Measurements from ENCODE around the gene ASB18.

DNA sequence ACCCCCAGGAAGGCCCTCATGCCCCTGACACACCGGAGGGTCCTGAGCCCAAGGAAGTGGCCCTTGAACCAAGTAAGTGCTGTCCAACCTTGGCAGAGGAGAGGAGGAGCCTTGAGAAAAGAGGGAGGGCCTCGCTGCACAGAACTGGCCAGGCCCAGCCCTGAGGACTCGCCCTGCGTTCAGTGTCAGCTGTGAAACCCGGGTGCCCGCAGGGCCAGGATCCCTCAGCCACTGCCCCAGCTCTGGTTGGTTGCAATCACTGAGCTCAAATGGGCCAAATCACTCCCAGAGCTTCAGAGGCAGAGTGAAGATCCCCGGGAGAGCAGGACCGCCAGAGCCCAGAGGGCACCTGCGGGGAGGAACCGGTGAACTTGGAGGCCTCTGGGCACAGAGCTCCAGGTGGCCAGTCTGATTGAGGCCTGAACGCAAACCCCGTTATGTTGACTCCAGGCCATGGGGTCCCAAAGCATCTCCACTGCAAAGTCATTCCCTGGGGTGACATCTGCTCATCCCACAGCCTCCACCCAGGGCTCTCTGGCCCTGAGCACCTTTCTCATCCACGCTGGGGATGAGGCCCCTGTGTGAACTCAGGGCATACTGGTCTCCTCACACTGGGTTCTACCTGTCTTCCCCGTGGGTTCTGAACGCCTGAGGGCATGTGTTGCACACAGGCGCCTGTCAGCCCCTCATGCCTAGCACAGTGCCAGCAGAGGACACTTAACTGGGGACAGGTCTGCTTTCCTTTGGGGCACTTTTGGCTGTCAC is 107.9 kb downstream of the ASB18 start:
- TF ChIP-seq, protein P1, sequence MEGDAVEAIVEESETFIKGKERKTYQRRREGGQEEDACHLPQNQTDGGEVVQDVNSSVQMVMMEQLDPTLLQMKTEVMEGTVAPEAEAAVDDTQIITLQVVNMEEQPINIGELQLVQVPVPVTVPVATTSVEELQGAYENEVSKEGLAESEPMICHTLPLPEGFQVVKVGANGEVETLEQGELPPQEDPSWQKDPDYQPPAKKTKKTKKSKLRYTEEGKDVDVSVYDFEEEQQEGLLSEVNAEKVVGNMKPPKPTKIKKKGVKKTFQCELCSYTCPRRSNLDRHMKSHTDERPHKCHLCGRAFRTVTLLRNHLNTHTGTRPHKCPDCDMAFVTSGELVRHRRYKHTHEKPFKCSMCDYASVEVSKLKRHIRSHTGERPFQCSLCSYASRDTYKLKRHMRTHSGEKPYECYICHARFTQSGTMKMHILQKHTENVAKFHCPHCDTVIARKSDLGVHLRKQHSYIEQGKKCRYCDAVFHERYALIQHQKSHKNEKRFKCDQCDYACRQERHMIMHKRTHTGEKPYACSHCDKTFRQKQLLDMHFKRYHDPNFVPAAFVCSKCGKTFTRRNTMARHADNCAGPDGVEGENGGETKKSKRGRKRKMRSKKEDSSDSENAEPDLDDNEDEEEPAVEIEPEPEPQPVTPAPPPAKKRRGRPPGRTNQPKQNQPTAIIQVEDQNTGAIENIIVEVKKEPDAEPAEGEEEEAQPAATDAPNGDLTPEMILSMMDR (IDR thresholded peaks at IDR 0.05 in 2 of 3, conservative IDR thresholded peaks at IDR 0.05 in 1 of 3; ENCODE audit: borderline replicate concordance in 1 of 3, insufficient read depth in 1 of 3, low read depth in 2 of 3, low read length in 2 of 3) = no peak
- TF ChIP-seq POLR2AphosphoS5 (IDR thresholded peaks at IDR 0.05; ENCODE audit: low read depth, low read length) (no peak), CEBPB (IDR thresholded peaks at IDR 0.05; ENCODE audit: low read depth) (no peak), EZH2 (IDR thresholded peaks at IDR 0.05) (no peak), RAD21 (IDR thresholded peaks at IDR 0.05; ENCODE audit: low read depth) (no peak), SIN3A (IDR thresholded peaks at IDR 0.05; ENCODE audit: low read depth) (no peak), YY1 (IDR thresholded peaks at IDR 0.05; ENCODE audit: extremely low read depth, insufficient replicate concordance, low read depth, low read length) (no peak), CBX3 (IDR thresholded peaks at IDR 0.05; ENCODE audit: low read depth) (no peak), EZH2phosphoT487 (IDR thresholded peaks at IDR 0.05; ENCODE audit: borderline replicate concordance) (no peak), POLR2A (IDR thresholded peaks at IDR 0.05; ENCODE audit: borderline replicate concordance, extremely low read depth, insufficient read depth, insufficient read length) (no peak), EGR1 (IDR thresholded peaks at IDR 0.05; ENCODE audit: low read depth) (no peak)
- TF ChIP-seq, protein P2, sequence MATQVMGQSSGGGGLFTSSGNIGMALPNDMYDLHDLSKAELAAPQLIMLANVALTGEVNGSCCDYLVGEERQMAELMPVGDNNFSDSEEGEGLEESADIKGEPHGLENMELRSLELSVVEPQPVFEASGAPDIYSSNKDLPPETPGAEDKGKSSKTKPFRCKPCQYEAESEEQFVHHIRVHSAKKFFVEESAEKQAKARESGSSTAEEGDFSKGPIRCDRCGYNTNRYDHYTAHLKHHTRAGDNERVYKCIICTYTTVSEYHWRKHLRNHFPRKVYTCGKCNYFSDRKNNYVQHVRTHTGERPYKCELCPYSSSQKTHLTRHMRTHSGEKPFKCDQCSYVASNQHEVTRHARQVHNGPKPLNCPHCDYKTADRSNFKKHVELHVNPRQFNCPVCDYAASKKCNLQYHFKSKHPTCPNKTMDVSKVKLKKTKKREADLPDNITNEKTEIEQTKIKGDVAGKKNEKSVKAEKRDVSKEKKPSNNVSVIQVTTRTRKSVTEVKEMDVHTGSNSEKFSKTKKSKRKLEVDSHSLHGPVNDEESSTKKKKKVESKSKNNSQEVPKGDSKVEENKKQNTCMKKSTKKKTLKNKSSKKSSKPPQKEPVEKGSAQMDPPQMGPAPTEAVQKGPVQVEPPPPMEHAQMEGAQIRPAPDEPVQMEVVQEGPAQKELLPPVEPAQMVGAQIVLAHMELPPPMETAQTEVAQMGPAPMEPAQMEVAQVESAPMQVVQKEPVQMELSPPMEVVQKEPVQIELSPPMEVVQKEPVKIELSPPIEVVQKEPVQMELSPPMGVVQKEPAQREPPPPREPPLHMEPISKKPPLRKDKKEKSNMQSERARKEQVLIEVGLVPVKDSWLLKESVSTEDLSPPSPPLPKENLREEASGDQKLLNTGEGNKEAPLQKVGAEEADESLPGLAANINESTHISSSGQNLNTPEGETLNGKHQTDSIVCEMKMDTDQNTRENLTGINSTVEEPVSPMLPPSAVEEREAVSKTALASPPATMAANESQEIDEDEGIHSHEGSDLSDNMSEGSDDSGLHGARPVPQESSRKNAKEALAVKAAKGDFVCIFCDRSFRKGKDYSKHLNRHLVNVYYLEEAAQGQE (IDR thresholded peaks at IDR 0.05; ENCODE audit: low read depth) = no peak
- TF ChIP-seq, protein P3, sequence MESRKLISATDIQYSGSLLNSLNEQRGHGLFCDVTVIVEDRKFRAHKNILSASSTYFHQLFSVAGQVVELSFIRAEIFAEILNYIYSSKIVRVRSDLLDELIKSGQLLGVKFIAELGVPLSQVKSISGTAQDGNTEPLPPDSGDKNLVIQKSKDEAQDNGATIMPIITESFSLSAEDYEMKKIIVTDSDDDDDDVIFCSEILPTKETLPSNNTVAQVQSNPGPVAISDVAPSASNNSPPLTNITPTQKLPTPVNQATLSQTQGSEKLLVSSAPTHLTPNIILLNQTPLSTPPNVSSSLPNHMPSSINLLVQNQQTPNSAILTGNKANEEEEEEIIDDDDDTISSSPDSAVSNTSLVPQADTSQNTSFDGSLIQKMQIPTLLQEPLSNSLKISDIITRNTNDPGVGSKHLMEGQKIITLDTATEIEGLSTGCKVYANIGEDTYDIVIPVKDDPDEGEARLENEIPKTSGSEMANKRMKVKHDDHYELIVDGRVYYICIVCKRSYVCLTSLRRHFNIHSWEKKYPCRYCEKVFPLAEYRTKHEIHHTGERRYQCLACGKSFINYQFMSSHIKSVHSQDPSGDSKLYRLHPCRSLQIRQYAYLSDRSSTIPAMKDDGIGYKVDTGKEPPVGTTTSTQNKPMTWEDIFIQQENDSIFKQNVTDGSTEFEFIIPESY (IDR thresholded peaks at IDR 0.05; ENCODE audit: extremely low read depth, insufficient replicate concordance, low read length) = no peak
- TF ChIP-seq, protein P4, sequence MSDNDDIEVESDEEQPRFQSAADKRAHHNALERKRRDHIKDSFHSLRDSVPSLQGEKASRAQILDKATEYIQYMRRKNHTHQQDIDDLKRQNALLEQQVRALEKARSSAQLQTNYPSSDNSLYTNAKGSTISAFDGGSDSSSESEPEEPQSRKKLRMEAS (IDR thresholded peaks at IDR 0.05) = no peak
